ENCODE measurements around the gene MAB21L3. TPM values are rescaled to one million over a fixed set of nuclear protein-coding genes. Genes with fewer than 3 reads are reported as not detected.

The MAB21L3 gene
- total RNA-seq, 2 experiments from 2014 or later: not detected

GRCh38 chr1:116151739-116152576 is 40.8 kb downstream of the MAB21L3 start:
- ChIA-PET POLR2A (interaction anchor here (0.9 kb wide), 1 partner anchor 13 kb away, joined by 3 read pairs; no protein-coding TSS in a partner anchor), CTCF (interaction anchor here (0.8 to 9.0 kb wide), 6 partner anchors 12 to 346 kb away, joined by 4 to 65 read pairs (median 13); no protein-coding TSS in a partner anchor)
- H3K27ac Mint-ChIP-seq: no peak overlapping the region
- peaks cover 8% of the 10 kb centered on the region for H3K4me1 Mint-ChIP-seq
- no peaks in the 10 kb centered on the region for H3K36me3 Mint-ChIP-seq (ENCODE audit: low read depth)
- DNase-seq: peak; percentile 78
- peaks cover 23% of the 10 kb centered on the region for H3K27me3 Mint-ChIP-seq
- no peaks in the 10 kb centered on the region for H3K9me3 Mint-ChIP-seq
- peak overlapping the region; percentile 31 for H3K4me3 Mint-ChIP-seq

- Mint-ChIP-seq H3K9me3 (no peaks in the 10 kb centered on the region), H3K27me3 (peaks cover 23% of the 10 kb centered on the region), H3K4me3 (no peak overlapping the region), H3K4me1 (peaks cover 8% of the 10 kb centered on the region), H3K27ac (no peak overlapping the region), H3K36me3 (ENCODE audit: low read depth) (no peaks in the 10 kb centered on the region)
- ChIA-PET CTCF (interaction anchor here (0.8 to 9.0 kb wide), 4 partner anchors 13 to 346 kb away, joined by 4 to 65 read pairs (median 30); no protein-coding TSS in a partner anchor), POLR2A (interaction anchor here (0.9 kb wide), 1 partner anchor 13 kb away, joined by 3 read pairs; no protein-coding TSS in a partner anchor)
- DNase-seq: no peak
Measured at GRCh38 chr1:116152577-116152943, 41.4 kb downstream of the MAB21L3 start.

- DNase-seq: peak; percentile 12
- Mint-ChIP-seq H3K9me3 (no peaks in the 10 kb centered on the region), H3K27ac (no peak overlapping the region), H3K4me1 (peaks cover 8% of the 10 kb centered on the region), H3K4me3 (no peak overlapping the region), H3K36me3 (ENCODE audit: low read depth) (no peaks in the 10 kb centered on the region), H3K27me3 (peaks cover 25% of the 10 kb centered on the region)
- CTCF ChIA-PET: interaction anchor here (0.9 to 9.0 kb wide), 5 partner anchors 13 to 346 kb away, joined by 3 to 65 read pairs (median 9); no protein-coding TSS in a partner anchor
- POLR2A ChIA-PET: interaction anchor here (0.9 to 1.3 kb wide), 2 partner anchors 266 to 332 kb away, joined by 3 read pairs; no protein-coding TSS in a partner anchor
Measured at GRCh38 chr1:116152950-116153691, 41.9 kb downstream of the MAB21L3 start.

- Mint-ChIP-seq H3K4me3 (no peak overlapping the region), H3K27me3 (peaks cover 27% of the 10 kb centered on the region), H3K4me1 (peaks cover 8% of the 10 kb centered on the region), H3K27ac (no peak overlapping the region), H3K9me3 (no peaks in the 10 kb centered on the region), H3K36me3 (ENCODE audit: low read depth) (no peaks in the 10 kb centered on the region)
- ChIA-PET CTCF (interaction anchor here (0.9 to 9.0 kb wide), 5 partner anchors 13 to 346 kb away, joined by 3 to 65 read pairs (median 9); no protein-coding TSS in a partner anchor), POLR2A (interaction anchor here (0.9 to 1.3 kb wide), 3 partner anchors 220 to 332 kb away, joined by 3 read pairs; no protein-coding TSS in a partner anchor)
- DNase-seq: no peak
Measured at GRCh38 chr1:116153692-116154031, 42.5 kb downstream of the MAB21L3 start.

GRCh38 chr1:116154536-116154935 is 43.3 kb downstream of the MAB21L3 start:
- Mint-ChIP-seq H3K27ac (no peak overlapping the region), H3K4me3 (no peak overlapping the region), H3K27me3 (peaks cover 32% of the 10 kb centered on the region), H3K4me1 (peaks cover 8% of the 10 kb centered on the region), H3K36me3 (ENCODE audit: low read depth) (peaks cover 2% of the 10 kb centered on the region), H3K9me3 (no peaks in the 10 kb centered on the region)
- ChIA-PET CTCF (interaction anchor here (2.2 to 9.0 kb wide), 3 partner anchors 12 to 330 kb away, joined by 9 to 65 read pairs (median 13); no protein-coding TSS in a partner anchor), POLR2A (interaction anchor here (1.2 kb wide), 1 partner anchor 219 kb away, joined by 3 read pairs; no protein-coding TSS in a partner anchor)
- peak; percentile 4 for DNase-seq

- POLR2A ChIA-PET: no interaction called here
- no peaks in the 10 kb centered on the region for H3K4me1 Mint-ChIP-seq
- no peak overlapping the region for H3K27ac Mint-ChIP-seq
- no peak for DNase-seq
- CTCF ChIA-PET: interaction anchor here (0.9 kb wide), 1 partner anchor 11 kb away, joined by 3 read pairs; no protein-coding TSS in a partner anchor
- no peaks in the 10 kb centered on the region for H3K9me3 Mint-ChIP-seq
- H3K36me3 Mint-ChIP-seq (ENCODE audit: low read depth): peaks cover 2% of the 10 kb centered on the region
- H3K27me3 Mint-ChIP-seq: peaks cover 30% of the 10 kb centered on the region
- no peak overlapping the region for H3K4me3 Mint-ChIP-seq
Measured at GRCh38 chr1:116157096-116157495, 45.9 kb downstream of the MAB21L3 start.

- ChIA-PET POLR2A (no interaction called here), CTCF (interaction anchor here (0.7 to 2.2 kb wide), 4 partner anchors 10 to 326 kb away, joined by 3 to 9 read pairs (median 4); no protein-coding TSS in a partner anchor)
- no peak for DNase-seq
- H3K4me3 Mint-ChIP-seq: no peak overlapping the region
- no peaks in the 10 kb centered on the region for H3K9me3 Mint-ChIP-seq
- H3K36me3 Mint-ChIP-seq (ENCODE audit: low read depth): peaks cover 2% of the 10 kb centered on the region
- H3K27me3 Mint-ChIP-seq: peaks cover 30% of the 10 kb centered on the region
- H3K27ac Mint-ChIP-seq: no peak overlapping the region
- H3K4me1 Mint-ChIP-seq: no peaks in the 10 kb centered on the region
Measured at GRCh38 chr1:116159177-116159576, 48.0 kb downstream of the MAB21L3 start.

GRCh38 chr1:116159611-116160010 is 48.4 kb downstream of the MAB21L3 start:
- Mint-ChIP-seq H3K27ac (no peak overlapping the region), H3K36me3 (ENCODE audit: low read depth) (peaks cover 2% of the 10 kb centered on the region), H3K9me3 (no peaks in the 10 kb centered on the region), H3K4me1 (no peaks in the 10 kb centered on the region), H3K27me3 (peaks cover 27% of the 10 kb centered on the region), H3K4me3 (no peak overlapping the region)
- CTCF ChIA-PET: interaction anchor here (1.0 to 2.2 kb wide), 3 partner anchors 9 to 326 kb away, joined by 3 to 9 read pairs (median 5); no protein-coding TSS in a partner anchor
- POLR2A ChIA-PET: no interaction called here
- DNase-seq: no peak

- H3K9me3 Mint-ChIP-seq: no peaks in the 10 kb centered on the region
- H3K36me3 Mint-ChIP-seq (ENCODE audit: low read depth): peaks cover 2% of the 10 kb centered on the region
- H3K27me3 Mint-ChIP-seq: peaks cover 18% of the 10 kb centered on the region
- DNase-seq: no peak
- ChIA-PET CTCF (no interaction called here), POLR2A (no interaction called here)
- H3K27ac Mint-ChIP-seq: no peak overlapping the region
- no peaks in the 10 kb centered on the region for H3K4me1 Mint-ChIP-seq
- no peak overlapping the region for H3K4me3 Mint-ChIP-seq
Measured at GRCh38 chr1:116161390-116161789, 50.2 kb downstream of the MAB21L3 start.

- DNase-seq: no peak
- no peak overlapping the region for H3K27ac Mint-ChIP-seq
- ChIA-PET POLR2A (no interaction called here), CTCF (no interaction called here)
- H3K36me3 Mint-ChIP-seq (ENCODE audit: low read depth): peaks cover 2% of the 10 kb centered on the region
- no peaks in the 10 kb centered on the region for H3K9me3 Mint-ChIP-seq
- no peak overlapping the region for H3K4me3 Mint-ChIP-seq
- peaks cover 16% of the 10 kb centered on the region for H3K27me3 Mint-ChIP-seq
- no peaks in the 10 kb centered on the region for H3K4me1 Mint-ChIP-seq
Measured at GRCh38 chr1:116161877-116162390, 50.7 kb downstream of the MAB21L3 start.

- H3K27ac Mint-ChIP-seq: no peak overlapping the region
- DNase-seq: no peak
- ChIA-PET CTCF (no interaction called here), POLR2A (no interaction called here)
- no peaks in the 10 kb centered on the region for H3K9me3 Mint-ChIP-seq
- H3K4me1 Mint-ChIP-seq: peaks cover 7% of the 10 kb centered on the region
- H3K27me3 Mint-ChIP-seq: peaks cover 12% of the 10 kb centered on the region
- peaks cover 2% of the 10 kb centered on the region for H3K36me3 Mint-ChIP-seq (ENCODE audit: low read depth)
- no peak overlapping the region for H3K4me3 Mint-ChIP-seq
Measured at GRCh38 chr1:116163533-116163932, 52.3 kb downstream of the MAB21L3 start.

GRCh38 chr1:116164150-116164549 is 53.0 kb downstream of the MAB21L3 start:
- Mint-ChIP-seq H3K4me1 (peaks cover 12% of the 10 kb centered on the region), H3K9me3 (no peaks in the 10 kb centered on the region), H3K27ac (no peak overlapping the region), H3K27me3 (peaks cover 10% of the 10 kb centered on the region), H3K36me3 (ENCODE audit: low read depth) (no peaks in the 10 kb centered on the region), H3K4me3 (no peak overlapping the region)
- ChIA-PET POLR2A (no interaction called here), CTCF (no interaction called here)
- peak; percentile 6 for DNase-seq

Data from activated CD4-positive, alpha-beta memory T cell treated with anti-CD3 and anti-CD28 coated beads, Interleukin-2, amount 10 ng/mL, durations not matched to agents 7 days and 5 days (primary cell).